Gastroesophageal sphincter (tissue), 4 donors: ENCODE results near the gene ARHGEF38. TPM values are rescaled to one million over a fixed set of nuclear protein-coding genes. Genes with fewer than 3 reads are reported as not detected.
"Not testable (repeated sequence)": the region's sequence is repeated elsewhere in the genome, so short reads cannot be mapped to it uniquely, and the experiment has no call there.

Experiments
- ATAC-seq: fragments of 150-250 bp; one replicate; pipeline ENCODE4 v1.9.1; 2016; ENCODE audit warnings: mild to moderate bottlenecking, moderate library complexity
- H3K27ac ChIP-seq, 4 donors: fragments of 200-600 bp; sonication (generic) in 3 of 4; 1 replicate in 3 of 4; 2 replicates in 1 of 4; pipeline ENCODE4 v1.5.1; 2016 to 2019
- H3K27me3 ChIP-seq: fragments of 200-600 bp; sonication (generic); one replicate; pipeline ENCODE4 v1.5.1; 2019
- H3K36me3 ChIP-seq, 2 donors: fragments of 200-600 bp; sonication (generic); one replicate each; pipeline ENCODE4 v1.5.1; 2019; ENCODE audit warnings: control low read depth in 1 of 2
- H3K4me1 ChIP-seq, 3 donors: fragments of 200-600 bp; sonication (generic); 1 replicate in 2 of 3; 2 replicates in 1 of 3; pipeline ENCODE4 v1.5.1; 2016 to 2019; ENCODE audit warnings: control low read depth in 2 of 3
- H3K4me3 ChIP-seq, 2 donors: fragments of 200-600 bp; sonication (generic); one replicate each; pipeline ENCODE4 v1.5.1; 2019; ENCODE audit warnings: mild to moderate bottlenecking in 1 of 2, moderate library complexity in 1 of 2
- H3K9me3 ChIP-seq, 3 donors: fragments of 200-600 bp; sonication (generic); one replicate each; pipeline ENCODE4 v1.5.1; 2017 to 2019; ENCODE audit warnings: control low read depth in 2 of 3
- CTCF ChIP-seq, 4 experiments: fragments of 200-600 bp in 2 of 4; fragments of 450-650 bp in 2 of 4; sonication (generic) in 1 of 4; IDR thresholded peaks; one replicate each; pipeline ENCODE4 v1.5.1; 2017 to 2019; ENCODE audit warnings: antibody characterized with exemption in 4 of 4, mild to moderate bottlenecking in 2 of 4, moderate library complexity in 2 of 4
- EP300 ChIP-seq: sonication (generic); formaldehyde crosslinking; IDR thresholded peaks from one replicate; pipeline ENCODE4 v1.6.1; 2017; ENCODE audit warnings: antibody characterized with exemption, mild to moderate bottlenecking
- POLR2A ChIP-seq, 2 donors: fragments of 450-650 bp; IDR thresholded peaks; one replicate each; pipeline ENCODE4 v1.6.1; 2017; ENCODE audit warnings: antibody characterized with exemption in 2 of 2, mild to moderate bottlenecking in 2 of 2, moderate library complexity in 1 of 2
- POLR2AphosphoS5 ChIP-seq: sonication (generic); formaldehyde crosslinking; IDR thresholded peaks from one replicate; pipeline ENCODE4 v1.6.1; 2017; ENCODE audit warnings: antibody characterized with exemption
- WGBS, 2 donors: methylation state at CpG; one replicate each; pipeline ENCODE4 v1.1.5; 2018; ENCODE audit warnings: low coverage in 1 of 2; 5-methylcytosine and 5-hydroxymethylcytosine counted together
- total RNA-seq, 4 donors: library from RNA; depleted of rRNA; stranded (reverse); fragments of >200 nt; gene quantifications; one replicate each; pipeline ENCODE4 v1.1.0, GENCODE V29; 2016

ARHGEF38 gene
- total RNA-seq, 4 donors from 2014 or later = 0.25 TPM; not detected in 3

DNA sequence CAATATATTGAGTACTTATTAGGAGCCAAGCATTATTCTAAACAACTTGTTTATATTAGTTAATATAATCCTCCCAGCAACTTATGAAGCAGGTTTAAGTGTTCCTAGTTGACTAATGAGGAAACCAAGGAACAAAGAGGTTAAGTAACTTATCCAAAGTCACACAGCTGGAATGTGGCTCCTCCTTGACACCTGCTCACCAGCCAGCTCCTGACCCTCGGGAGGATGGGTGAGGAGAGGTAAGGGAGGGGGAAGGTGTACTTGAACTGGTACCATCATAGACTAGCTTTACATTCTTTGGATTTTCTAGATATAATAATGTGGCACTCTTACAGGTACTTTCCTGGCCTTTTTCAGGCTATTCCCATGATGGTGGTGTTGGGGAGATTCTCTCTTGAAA lies 50.7 kb downstream of the ARHGEF38 start:
- no peaks in the 10 kb centered on the region for H3K9me3 ChIP-seq
- ATAC-seq = no peak

DNA sequence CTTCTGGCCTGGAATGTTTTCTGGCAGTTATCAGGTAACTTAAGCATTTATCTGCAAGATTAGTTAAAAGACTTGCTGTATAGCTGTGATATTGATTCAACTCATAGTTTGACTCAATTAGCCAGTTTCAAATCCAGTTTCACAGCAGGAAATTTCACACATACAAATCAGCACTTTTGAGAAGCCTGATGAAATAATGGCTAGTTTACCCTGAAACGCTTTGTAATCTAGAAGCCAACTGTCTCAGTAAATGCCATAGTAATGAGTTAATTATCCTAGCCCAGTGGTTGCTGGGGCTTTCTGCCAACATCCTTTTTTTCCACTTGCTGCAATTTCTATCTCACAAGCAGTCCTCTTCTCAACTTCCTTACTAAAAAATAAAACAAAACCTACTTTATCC lies 53.1 kb downstream of the ARHGEF38 start:
- Histone ChIP-seq H3K9me3 (no peaks in the 10 kb centered on the region), H3K27me3 (no peaks in the 10 kb centered on the region), H3K36me3 (no peaks in the 10 kb centered on the region), H3K4me3 (no peak overlapping the region), H3K4me1 (no peaks in the 10 kb centered on the region), H3K27ac (no peak overlapping the region)
- no peak for ATAC-seq
- 9 to 27% methylated on average over 1 of the region's 1 CpG for WGBS, 2 donors
- TF ChIP-seq POLR2A (IDR thresholded peaks at IDR 0.05) = no peak

More for the DNA sequence above, 50.7 kb downstream of the ARHGEF38 start:
- H3K27me3 ChIP-seq = no peaks in the 10 kb centered on the region
- no peaks in the 10 kb centered on the region for H3K4me1 ChIP-seq
- H3K4me3 ChIP-seq = no peak overlapping the region
- no peak for TF ChIP-seq POLR2AphosphoS5
- no peak for TF ChIP-seq EP300
- no peak for TF ChIP-seq POLR2A (IDR thresholded peaks at IDR 0.05)
- TF ChIP-seq CTCF (IDR thresholded peaks at IDR 0.05) = no peak
- H3K27ac ChIP-seq = no peak overlapping the region
- WGBS, 2 donors = 23 to 38% methylated on average over 1 of the region's 1 CpG
- no peaks in the 10 kb centered on the region for H3K36me3 ChIP-seq

GRCh38 chr4:105607876-105608275 lies 55.5 kb downstream of the ARHGEF38 start:
- WGBS, 2 donors = 56 to 62% methylated on average over 2 of the region's 2 CpGs
- Histone ChIP-seq H3K36me3 (no peaks in the 10 kb centered on the region), H3K9me3 (no peaks in the 10 kb centered on the region), H3K27ac (no peak overlapping the region), H3K4me1 (no peaks in the 10 kb centered on the region), H3K4me3 (no peak overlapping the region), H3K27me3 (no peaks in the 10 kb centered on the region)
- no peak for ATAC-seq
- TF ChIP-seq POLR2AphosphoS5 (no peak), CTCF (IDR thresholded peaks at IDR 0.05) (no peak), POLR2A (IDR thresholded peaks at IDR 0.05) (no peak), EP300 (no peak)

DNA sequence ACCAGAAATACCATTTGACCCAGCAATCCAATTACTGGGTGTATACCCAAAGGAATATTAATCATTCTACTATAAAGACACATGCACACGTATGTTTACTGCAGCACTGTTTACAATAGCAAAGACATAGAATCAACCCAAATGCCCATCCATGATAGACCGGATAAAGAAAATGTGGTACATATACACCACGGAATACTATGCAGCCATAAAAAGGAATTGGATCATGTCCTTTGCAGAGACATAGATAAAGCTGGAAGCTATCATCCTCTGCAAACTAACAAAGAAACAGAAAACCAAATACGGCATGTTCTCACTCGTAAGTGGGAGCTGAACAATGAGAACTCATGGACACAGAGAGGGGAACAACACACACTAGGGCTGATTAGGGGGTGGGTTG lies 57.4 kb downstream of the ARHGEF38 start:
- WGBS, 2 donors = 86 to 91% methylated on average over 1 to 5 of the region's 5 CpGs
- H3K4me3 ChIP-seq, H3K4me1 ChIP-seq, H3K9me3 ChIP-seq, H3K36me3 ChIP-seq, H3K27ac ChIP-seq, ATAC-seq, H3K27me3 ChIP-seq: not testable (repeated sequence)

GRCh38 chr4:105613306-105613705 lies 60.9 kb downstream of the ARHGEF38 start:
- WGBS, 2 donors = 37 to 48% methylated on average over 4 of the region's 4 CpGs
- H3K27ac ChIP-seq = no peak overlapping the region
- no peaks in the 10 kb centered on the region for H3K4me1 ChIP-seq
- ATAC-seq = no peak
- no peaks in the 10 kb centered on the region for H3K36me3 ChIP-seq
- H3K4me3 ChIP-seq = no peak overlapping the region
- H3K27me3 ChIP-seq = no peaks in the 10 kb centered on the region
- H3K9me3 ChIP-seq = no peaks in the 10 kb centered on the region
- TF ChIP-seq POLR2A (IDR thresholded peaks at IDR 0.05) (no peak), POLR2AphosphoS5 (no peak), EP300 (no peak), CTCF (IDR thresholded peaks at IDR 0.05) (no peak)

- H3K4me1 ChIP-seq = no peaks in the 10 kb centered on the region
- H3K27me3 ChIP-seq = no peaks in the 10 kb centered on the region
- H3K27ac ChIP-seq = no peak overlapping the region
- H3K9me3 ChIP-seq = no peaks in the 10 kb centered on the region
- no peak overlapping the region for H3K4me3 ChIP-seq
- WGBS, 2 donors = 38 to 56% methylated on average over 4 to 5 of the region's 5 CpGs
- TF ChIP-seq EP300 = no peak
- no peak for TF ChIP-seq POLR2A (IDR thresholded peaks at IDR 0.05)
- TF ChIP-seq POLR2AphosphoS5 = no peak
- TF ChIP-seq CTCF (IDR thresholded peaks at IDR 0.05) = no peak
- ATAC-seq = no peak
- H3K36me3 ChIP-seq = no peaks in the 10 kb centered on the region
Observed at GRCh38 chr4:105619188-105619931, 66.9 kb downstream of the ARHGEF38 start.
